Stimulated activated CD4-positive, alpha-beta T cell treated with anti-CD3 and anti-CD28 coated beads, Interleukin-4, amount 100 ng/mL, for 4 hours (primary cell): ENCODE measurements around the gene BRSK2.

ENCODE experiments used
- DNase-seq, 2 experiments: peaks; one replicate each; pipeline ENCODE4 v3.0.0-alpha.2; 2020

BRSK2 gene

GRCh38 chr11:1484695-1485503 lies 95.2 kb downstream of the BRSK2 start:
- DNase-seq = no peak

GRCh38 chr11:1485504-1485885 lies 95.8 kb downstream of the BRSK2 start:
- DNase-seq = peak in 1 of 2 experiments; percentile 11

GRCh38 chr11:1486054-1486825 lies 96.5 kb downstream of the BRSK2 start, which contains the start of gene MOB2:
Gene MOB2, minus strand, starts transcription at chr11:1486779. Its CDS starts 223 bp downstream, at chr11:1486556.
- DNase-seq = no peak

- no peak for DNase-seq
Measured at GRCh38 chr11:1487091-1487850, 97.5 kb downstream of the BRSK2 start.

DNA sequence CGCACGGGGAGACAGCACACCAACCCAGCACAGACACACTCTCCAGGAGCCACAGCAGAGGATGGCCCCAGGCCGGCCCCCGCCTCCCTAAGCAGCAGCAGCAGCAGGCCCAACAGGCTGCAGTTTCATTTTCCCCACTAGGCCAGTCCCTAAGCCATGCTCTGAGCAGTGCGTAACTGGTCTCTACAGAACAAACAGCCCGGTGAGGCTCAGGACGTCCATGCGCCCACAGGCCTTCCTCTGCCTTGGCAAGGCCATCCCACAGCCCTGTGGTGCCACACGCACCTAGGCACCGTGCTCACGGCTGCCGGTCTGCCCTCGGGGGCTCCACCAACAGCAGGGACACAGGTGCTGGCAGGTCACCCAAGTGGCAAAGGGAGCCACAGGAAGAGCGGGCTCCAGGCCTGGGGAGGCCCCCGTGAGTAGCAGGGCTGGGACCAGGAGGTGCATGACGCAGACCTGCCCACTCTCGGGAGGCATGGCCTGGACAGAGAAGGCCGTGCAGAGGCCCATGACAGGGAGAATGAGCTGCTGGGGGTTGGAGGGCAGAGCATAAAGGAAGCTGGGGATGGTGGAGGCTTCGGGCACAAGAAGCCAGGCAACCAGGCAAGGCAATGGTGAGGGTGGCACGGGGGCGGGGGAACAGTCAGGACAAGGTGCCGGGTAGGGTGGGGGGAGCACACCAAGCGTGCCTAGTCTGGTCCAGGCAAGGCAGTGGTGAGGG lies 98.3 kb downstream of the BRSK2 start:
- no peak for DNase-seq

- no peak for DNase-seq
Measured at GRCh38 chr11:1488575-1489180, 98.9 kb downstream of the BRSK2 start.

DNA sequence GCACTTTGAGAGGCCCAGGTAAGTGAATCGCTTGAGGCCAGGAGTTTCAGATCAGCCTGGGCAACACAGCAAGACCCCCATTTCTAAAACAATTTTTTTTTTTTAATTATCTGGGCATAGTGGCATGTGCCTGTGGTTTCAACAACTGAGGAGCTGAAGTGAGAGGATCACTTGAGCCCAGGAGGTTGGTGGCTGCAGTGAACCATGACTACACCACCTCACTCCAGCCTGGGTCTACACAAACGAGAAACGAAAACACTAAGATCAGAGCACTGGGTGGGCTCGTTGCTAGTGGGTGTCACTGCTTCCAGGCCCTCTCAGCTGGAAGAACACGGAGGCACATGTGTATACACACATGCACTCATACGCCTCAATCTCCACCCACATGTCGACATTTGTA lies 100.9 kb downstream of the BRSK2 start:
- no peak for DNase-seq

DNA sequence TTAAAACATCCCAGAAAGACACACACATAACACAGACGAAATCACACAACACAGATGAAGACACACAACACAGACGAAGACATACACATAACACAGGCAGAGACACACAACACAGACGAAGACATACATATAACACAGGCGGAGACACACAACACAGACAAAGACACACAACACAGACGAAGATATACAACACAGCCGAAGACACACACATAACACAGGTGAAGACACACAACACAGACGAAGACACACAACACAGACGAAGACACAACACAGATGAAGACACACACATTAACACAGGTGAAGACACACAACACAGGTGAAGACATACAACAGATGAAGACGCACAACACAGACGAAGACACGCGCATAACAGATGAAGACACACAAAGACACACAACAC lies 101.6 kb downstream of the BRSK2 start:
- no peak for DNase-seq

GRCh38 chr11:1493650-1494244 lies 104.0 kb downstream of the BRSK2 start:
- DNase-seq = no peak

GRCh38 chr11:1494650-1495049 lies 104.9 kb downstream of the BRSK2 start:
- no peak for DNase-seq

DNA sequence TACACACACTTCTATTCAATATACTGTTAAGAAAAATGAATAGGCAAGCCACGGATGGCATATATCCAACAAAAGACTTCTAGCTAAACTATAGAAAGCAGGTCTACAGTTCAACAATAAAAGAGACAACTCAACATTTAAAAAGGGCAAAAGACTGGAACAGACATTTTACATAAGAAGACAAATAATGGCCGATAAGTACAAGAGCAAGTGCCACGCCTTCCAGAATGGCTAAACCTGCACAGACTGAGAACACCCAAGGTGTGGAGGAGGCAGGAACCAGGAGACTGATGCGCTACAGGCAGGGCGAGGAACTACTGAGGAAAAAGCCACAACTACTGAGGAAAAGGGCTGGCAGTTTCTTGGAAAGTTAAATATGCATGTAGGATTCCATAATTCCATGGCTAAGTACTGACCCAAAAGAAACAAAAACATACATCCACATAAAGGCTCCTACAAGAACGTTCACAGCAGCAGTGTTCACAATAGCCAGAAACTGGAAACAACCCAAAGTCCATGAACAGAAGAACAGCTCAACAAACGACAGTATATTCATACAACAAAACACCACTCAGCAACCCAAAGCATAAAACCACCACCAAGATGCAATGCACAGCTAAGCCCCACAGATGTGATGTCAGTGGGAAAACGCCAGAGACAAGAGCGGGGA lies 106.5 kb downstream of the BRSK2 start:
- DNase-seq = no peak

- DNase-seq = no peak
Measured at GRCh38 chr11:1496761-1497095, 107.0 kb downstream of the BRSK2 start.

DNA sequence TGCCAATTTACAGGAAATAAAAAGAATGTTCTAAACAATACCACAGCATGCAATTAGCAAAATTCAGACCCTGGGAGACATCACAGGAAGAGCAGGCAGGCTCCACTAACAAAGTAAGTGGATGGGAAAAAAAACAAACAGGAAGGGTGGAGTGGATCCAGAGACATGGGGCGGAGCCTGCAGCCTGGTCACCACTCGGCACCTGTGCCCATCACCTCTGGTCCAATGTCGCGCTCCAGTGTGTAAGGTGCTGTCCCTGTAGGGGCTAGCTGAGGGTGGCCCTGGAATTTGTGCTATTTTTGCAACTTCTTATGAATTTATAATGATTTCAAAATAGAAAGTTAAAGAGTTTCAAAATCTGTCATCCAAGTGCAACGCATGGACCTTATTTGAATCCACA lies 107.9 kb downstream of the BRSK2 start:
- no peak for DNase-seq

DNA sequence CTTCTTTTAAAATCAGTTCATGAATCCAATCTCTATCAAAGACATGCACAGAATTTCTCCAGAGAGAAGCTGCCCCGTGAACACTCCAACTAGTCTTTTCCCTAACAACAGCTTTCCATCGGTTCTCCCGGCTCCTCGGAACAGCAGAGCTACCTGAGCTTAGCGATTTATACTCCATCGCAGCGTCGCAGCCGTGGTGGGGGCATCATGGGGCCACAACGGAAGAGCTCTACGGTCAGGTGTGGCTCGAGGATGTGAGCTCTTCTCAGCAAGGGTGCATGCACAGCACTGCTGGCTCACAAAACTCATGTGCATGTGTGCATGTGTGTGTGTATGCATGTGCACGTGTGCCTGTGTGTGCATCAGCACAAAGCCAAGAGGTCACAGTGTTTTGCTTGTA lies 108.5 kb downstream of the BRSK2 start:
- DNase-seq = no peak

- DNase-seq = no peak
Measured at GRCh38 chr11:1499261-1499890, 109.6 kb downstream of the BRSK2 start.

DNA sequence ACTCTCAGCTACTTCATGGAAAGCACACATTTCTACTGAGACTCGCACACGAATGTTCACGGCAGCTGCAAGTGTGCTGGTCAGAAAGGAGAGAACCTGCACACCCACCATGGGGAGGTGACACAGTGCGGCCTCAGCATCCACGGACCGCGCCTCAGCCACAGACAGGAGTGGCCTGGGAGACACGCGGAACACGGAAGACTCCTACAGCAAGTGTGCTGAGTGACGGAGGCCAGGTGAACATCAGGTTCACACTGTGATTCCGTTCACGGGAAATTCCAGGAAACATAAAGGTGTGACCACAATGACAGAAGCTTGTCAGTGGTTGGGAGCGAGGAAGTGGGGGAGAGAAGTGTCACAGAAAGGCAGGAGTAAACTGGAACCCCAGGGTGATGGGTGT lies 110.2 kb downstream of the BRSK2 start:
- no peak for DNase-seq

GRCh38 chr11:1500466-1501420 lies 111.0 kb downstream of the BRSK2 start:
- DNase-seq = no peak

- DNase-seq = no peak
Measured at GRCh38 chr11:1501421-1502167, 111.9 kb downstream of the BRSK2 start.
